NCI-H1105 treated with DMSO at 0.1 percent for 48 hours (cell line): Measurements from ENCODE around the gene AMOTL1.

ENCODE experiments used
- DNase-seq: peaks from one replicate; lab custom pipeline; 2025; lab: John Stamatoyannopoulos, UW

Gene AMOTL1

DNA sequence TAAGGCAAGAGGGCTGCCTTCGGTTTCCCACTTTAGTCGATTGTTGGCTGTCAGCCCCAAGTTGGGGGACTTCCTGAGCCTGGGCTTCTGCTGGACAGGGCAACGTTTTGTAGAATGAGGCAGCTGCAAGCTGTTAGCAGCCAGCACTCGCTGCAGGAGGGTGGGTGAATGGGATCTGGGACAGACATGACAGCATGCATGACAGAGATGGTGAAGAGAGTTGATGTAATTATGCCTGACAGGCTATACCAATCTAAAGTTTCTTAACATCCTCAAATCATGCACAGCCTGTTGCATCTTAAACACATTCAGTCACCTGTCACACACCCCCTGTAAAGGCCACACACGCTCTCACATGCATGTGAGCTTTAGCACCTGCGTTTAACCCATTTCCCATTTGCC is 156.0 kb downstream of the AMOTL1 start:
- no peak for DNase-seq

DNA sequence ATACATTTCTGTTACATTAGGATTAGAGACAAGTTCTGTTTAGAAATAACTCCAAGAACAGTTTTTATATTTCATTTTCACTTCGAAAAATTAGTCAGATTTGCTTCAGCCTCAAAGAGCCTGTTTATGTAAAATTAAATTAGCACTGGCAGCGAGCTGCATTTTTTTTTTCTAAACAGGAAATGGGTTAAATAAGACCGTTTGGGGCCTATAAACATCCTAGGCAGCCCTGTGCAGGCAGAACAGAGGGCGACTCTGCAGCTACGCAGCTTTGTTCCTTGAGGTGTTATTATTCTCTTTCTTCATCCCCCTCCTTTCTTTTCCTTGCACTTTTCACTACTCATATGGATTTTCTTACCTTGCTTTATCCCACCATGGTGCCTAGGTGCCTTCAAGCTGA is 156.5 kb downstream of the AMOTL1 start:
- DNase-seq, result no peak

DNA sequence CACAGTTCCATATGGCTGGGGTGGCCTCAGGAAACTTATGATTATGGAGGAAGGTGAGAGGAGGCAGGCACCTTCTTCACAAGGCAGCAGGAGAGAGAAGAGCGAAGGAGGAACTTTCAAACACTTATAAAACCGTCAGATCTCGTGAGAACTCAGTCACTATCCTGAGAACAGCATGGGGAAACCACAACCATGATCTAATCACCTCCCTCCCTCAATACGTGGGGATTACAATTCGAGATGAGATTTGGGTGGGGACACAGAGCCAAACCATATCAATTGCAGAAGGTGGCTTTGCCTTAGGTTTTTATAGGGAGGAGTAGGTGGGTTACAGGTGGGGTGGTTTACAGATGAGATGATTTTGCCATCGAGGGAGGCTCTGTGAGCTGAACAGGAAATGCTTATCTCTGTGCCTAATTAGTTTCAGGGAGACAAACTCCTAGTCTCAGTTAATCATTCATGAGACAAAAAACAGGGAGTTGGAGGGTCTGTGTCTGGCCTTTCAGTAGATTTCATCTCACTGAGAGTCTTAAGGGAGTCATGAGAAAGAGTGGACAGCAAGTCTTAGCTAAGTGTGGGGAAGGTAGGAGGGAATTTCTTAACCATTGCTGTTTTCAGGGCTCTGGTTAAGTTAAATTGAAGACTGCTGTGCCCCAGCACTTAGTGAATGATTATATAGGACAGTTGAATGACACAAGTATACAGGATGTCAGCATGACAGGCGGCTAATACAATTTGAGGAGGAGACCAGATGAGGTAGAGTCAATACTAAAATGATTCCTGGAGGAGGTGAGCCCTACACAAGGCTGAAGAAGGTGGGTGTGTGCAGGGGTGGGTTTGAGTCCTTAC is 157.5 kb downstream of the AMOTL1 start:
- no peak for DNase-seq

DNA sequence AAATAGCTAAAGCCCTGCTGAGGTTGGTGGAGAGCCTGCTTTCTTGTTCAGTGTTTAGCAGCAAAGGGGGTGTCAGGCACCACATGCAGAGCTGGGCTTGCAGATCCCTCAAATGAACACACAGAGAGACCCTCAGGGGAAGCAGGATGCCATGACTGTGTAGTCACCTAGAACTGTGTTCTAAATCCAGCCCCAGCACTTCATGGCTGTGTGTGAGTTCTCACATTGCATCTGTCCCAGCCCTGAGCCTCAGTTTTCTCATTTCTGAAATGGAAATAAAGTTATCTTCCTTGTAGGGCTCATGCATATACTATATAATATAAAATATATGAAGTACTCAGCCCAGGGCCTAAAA is 158.1 kb downstream of the AMOTL1 start:
- DNase-seq, result no peak
